NCI-H526 treated with DMSO at 0.1 percent for 48 hours (cell line): Measurements from ENCODE around the gene YIPF2.

Experiments
- DNase-seq: peaks from one replicate; lab custom pipeline; 2025; lab: John Stamatoyannopoulos, UW

Gene YIPF2

DNA sequence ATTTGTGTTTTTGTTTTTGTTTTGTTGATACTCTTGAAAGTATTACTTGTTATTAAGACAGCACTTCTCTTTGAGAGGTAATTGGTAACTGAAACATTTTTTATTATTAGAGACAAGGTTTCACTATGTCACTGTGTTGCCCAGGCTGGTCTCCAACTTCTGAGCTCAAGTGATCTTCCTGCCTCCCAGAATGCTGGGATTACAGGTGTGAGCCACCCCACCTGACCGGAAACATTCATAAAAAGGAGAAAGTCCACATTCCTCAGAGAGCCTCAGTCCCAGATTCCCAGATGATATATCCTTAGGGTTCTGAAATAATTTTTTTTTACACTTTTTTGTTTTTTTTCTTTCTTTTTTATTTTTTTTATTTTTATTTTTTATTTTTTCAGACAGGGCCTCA is 54.4 kb downstream of the YIPF2 start:
- no peak for DNase-seq

DNA sequence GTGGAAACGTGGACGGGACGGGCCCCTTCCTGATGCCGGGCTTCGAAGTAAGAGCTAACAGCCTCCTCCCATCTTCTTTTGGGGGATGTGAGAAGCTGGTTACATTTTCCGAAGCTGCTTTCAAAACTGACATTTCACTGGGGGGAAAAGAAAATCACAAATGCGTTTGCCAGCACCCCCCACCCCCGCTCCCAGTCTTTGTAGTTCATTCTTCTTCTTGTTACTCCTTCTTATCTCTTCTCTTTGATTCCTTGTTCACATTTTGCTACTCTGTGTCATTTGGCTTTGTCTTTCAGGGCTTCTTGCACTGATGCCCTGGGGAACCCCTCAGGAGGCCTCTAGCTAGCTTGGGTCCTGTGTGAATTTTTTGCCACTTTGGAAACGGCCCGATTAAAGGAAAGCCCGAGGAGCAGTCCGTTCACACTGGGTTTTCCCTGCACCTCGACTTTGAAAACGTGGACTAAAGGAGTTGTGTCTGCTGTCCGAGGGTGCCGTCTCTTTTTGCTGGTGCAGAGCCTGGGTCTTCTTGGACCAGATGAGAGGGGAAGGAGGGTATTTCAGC is 55.8 kb downstream of the YIPF2 start:
- DNase-seq = no peak
